GM12864 (cell line): ENCODE data around the gene ALAD.

Experiments used
- DNase-seq: peaks from one replicate; pipeline ENCODE4 v3.0.0-alpha.2; 2011; ENCODE audit warnings: low read depth
- H3K4me3 ChIP-seq: 2 replicates; pipeline ENCODE4 v1.5.1; 2011; ENCODE audit warnings: mild to moderate bottlenecking, low read depth, low read length, control low read depth
- TF ChIP-seq, protein P1 (sequence below): IDR thresholded peaks from 2 replicates; pipeline ENCODE4 v1.5.1; 2011; ENCODE audit warnings: low read depth, mild to moderate bottlenecking, moderate library complexity, low read length, control low read depth, inconsistent platforms; ENCODE audit errors: missing control alignments

ALAD gene

DNA sequence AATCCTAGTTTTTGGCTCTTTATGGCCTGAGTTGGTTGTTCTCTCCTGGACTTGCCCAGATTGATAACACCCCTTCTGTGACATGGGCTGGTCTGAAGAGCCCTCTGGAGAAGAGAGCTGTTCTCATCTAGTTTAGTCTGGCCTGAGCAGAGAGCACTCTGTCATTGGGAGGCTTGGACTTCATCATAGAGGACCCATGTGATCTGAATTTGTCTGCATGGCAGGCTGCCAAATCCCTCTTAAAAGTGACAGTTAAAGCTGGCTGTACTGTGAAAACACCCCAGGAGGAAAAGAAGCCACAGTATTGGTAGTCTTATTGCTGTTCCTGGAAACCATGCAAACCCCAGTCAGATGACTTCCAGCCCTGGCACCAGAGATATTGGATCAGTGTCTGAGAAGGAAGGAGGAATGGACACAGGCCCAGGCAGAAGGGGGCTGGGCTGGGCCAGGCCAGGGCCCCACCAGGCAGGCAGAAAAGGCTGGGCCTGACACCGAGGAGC, 57.3 kb downstream of the ALAD start:
- no peak for DNase-seq
- TF ChIP-seq, protein P1, sequence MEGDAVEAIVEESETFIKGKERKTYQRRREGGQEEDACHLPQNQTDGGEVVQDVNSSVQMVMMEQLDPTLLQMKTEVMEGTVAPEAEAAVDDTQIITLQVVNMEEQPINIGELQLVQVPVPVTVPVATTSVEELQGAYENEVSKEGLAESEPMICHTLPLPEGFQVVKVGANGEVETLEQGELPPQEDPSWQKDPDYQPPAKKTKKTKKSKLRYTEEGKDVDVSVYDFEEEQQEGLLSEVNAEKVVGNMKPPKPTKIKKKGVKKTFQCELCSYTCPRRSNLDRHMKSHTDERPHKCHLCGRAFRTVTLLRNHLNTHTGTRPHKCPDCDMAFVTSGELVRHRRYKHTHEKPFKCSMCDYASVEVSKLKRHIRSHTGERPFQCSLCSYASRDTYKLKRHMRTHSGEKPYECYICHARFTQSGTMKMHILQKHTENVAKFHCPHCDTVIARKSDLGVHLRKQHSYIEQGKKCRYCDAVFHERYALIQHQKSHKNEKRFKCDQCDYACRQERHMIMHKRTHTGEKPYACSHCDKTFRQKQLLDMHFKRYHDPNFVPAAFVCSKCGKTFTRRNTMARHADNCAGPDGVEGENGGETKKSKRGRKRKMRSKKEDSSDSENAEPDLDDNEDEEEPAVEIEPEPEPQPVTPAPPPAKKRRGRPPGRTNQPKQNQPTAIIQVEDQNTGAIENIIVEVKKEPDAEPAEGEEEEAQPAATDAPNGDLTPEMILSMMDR, result no peak
- no peak overlapping the region for H3K4me3 ChIP-seq

DNA sequence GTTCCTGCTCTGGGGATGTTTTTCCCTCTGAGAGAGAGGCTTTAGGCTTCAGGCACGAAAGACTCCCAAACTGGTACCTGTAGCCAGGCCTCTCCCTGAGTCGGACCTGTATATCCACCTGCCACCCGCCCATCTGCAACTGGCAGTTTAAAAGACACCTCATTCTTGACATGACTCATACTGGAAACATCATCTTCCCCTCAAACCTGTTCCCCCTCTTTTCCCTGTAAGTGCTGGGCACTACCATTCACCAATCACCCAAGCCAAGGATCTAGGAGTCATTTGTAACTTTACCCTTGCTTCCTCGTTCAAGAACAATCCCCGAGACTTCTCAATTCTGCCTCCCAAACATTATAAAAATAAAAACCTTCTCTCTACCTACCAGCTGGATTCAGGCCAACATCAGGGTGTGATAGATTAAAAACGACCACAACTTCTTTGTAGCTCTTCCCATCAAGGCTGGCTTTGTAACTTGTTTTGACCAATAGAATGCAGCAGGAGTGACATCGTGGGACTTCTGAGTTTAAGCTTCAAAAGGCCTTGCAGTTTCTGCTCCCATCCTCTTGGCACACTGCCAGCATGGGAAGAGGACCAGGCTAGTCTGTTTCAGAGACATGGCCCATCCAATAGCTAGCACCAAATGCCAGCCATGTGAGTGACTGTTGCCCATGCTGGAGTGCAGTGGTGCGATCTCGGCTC, 59.2 kb downstream of the ALAD start:
- DNase-seq, result no peak
- TF ChIP-seq, protein P1, result no peak
- H3K4me3 ChIP-seq, result no peak overlapping the region

DNA sequence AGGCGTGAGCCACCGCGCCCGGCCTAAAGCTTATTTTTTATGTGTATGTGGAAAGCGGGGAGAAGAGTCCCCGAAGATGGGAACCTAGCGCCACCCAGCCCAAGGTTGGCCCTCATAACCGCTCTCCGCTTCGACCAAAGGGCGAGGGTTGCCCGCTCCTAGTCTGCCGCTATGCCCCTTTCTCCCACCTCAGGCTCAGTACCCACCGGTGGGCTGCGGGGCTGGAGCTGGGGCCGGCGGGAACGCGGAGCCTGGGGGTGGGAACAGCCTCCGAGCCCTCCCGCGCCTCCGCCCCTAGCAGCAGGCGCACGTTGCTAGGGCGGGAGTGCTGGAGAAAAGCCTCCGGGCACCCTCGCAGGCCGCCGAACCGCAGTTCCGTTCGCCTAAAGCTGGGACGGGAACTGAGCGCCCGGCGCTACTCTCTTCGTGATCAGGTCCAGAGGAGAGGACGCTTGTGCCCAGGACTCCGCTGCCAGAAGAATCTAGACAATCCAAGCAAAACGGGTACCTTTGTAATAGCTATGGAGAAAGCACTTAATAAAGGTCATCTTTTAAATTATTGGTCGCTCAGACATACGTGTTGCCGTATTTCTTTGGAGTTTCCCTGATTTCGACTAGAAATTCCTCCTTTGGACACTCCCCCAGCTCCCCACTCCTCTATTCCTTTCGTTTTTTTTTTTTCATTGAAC, 60.9 kb downstream of the ALAD start, which contains the start of gene WDR31:
TSS of gene WDR31 (minus strand) at position 265 of the 689 bp plus-strand sequence. CDS start 8,253 bp downstream, outside the sequence.
- TF ChIP-seq, protein P1, result no peak

DNA sequence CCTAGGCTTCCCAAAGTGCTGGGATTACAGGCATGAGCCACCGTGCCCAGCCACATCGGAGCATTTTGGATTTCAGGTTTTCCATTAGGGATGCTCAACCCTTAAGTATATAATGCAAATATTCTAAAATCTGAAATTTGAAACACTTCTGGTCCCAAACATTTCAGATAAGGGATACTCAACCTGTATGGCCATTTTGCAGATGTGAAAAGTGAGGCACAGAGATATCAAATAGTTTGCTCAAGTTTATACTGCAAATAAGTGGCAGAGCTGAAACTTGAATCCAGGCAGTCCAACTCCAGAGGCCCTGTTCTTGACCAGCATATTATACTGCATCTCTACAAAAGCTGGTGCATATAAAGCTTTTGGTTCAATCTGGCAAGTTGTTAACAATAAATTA, 63.4 kb downstream of the ALAD start:
- TF ChIP-seq, protein P1, result no peak
- no peak overlapping the region for H3K4me3 ChIP-seq
- DNase-seq, result no peak

More for the DNA sequence above, 60.9 kb downstream of the ALAD start, which contains the start of gene WDR31:
- peak within 1 kb of the TSS; percentile 69 for H3K4me3 ChIP-seq
- DNase-seq, result peak; percentile 68
